SKM-1 treated with dmso at 0.1 percent for 144 hours (cell line): ENCODE data around the gene RGL3.
"Not testable (repeated sequence)": the region's sequence is repeated elsewhere in the genome, so short reads cannot be mapped to it uniquely, and the experiment has no call there.

ENCODE experiments used
- DNase-seq: peaks from one replicate; lab custom pipeline; 2025; ENCODE audit not compliant: unreplicated experiment; lab: John Stamatoyannopoulos, UW

RGL3 gene, protein sequence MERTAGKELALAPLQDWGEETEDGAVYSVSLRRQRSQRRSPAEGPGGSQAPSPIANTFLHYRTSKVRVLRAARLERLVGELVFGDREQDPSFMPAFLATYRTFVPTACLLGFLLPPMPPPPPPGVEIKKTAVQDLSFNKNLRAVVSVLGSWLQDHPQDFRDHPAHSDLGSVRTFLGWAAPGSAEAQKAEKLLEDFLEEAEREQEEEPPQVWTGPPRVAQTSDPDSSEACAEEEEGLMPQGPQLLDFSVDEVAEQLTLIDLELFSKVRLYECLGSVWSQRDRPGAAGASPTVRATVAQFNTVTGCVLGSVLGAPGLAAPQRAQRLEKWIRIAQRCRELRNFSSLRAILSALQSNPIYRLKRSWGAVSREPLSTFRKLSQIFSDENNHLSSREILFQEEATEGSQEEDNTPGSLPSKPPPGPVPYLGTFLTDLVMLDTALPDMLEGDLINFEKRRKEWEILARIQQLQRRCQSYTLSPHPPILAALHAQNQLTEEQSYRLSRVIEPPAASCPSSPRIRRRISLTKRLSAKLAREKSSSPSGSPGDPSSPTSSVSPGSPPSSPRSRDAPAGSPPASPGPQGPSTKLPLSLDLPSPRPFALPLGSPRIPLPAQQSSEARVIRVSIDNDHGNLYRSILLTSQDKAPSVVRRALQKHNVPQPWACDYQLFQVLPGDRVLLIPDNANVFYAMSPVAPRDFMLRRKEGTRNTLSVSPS

GRCh38 chr19:11418549-11419506 is at the start of gene RGL3:
RGL3 (minus strand) TSS chr19:11419314; CDS start chr19:11419278, 36 bp downstream.
- no peak for DNase-seq

- not testable (repeated sequence) for DNase-seq
These were observed 49.2 kb upstream of the RGL3 start for GRCh38 chr19:11468266-11468845.

- no peak for DNase-seq
These were observed 46.5 kb upstream of the RGL3 start for GRCh38 chr19:11465600-11465999.

DNA sequence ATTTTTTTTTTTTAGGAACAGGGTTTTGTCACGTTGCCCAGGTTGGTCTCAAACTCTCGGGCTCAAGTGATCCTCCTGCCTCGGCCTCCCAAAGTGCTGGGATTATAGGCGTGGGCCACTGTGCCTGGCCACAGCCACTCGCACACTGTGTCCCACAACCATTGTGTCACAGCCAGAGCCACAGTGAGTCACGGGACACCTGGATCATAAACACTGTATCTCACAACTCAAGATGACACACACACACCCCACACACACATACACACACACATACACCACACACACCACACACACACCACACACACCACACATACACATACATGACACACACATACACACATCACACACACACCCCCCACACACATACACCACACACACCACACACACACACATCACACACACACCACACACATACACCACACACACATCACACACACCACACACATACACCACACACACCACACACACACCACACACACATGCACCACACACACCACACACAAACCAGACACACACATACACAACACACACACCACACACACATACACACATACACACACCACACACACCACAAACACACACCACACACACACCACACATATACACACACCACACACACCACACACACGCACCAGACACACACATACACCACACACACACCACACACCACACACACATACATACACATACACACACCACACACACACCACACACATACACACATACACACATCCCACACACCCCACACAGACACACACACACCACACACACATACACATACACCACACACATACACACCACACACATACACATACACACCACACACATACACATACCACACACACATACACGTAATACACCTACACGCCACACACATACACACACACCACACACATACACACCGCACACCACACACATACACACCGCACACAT is 45.5 kb upstream of the RGL3 start:
- no peak for DNase-seq

DNA sequence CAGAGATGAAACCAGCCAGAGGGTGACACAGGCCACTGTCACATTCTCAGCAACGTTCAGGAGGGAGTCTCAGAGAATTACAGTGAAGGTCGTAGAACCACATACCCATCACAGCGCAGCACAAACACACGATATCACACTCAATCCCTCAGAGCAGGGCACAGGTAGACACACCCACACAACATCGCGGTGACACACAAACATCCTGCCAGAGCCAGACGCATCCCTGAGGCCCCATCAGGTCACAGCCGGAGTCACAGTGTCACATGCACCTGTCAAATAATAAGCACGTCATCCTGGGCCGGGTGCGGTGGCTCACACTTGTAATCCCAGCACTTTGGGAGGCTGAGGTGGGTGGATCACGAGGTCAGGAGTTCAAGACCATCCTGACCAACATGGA is 44.3 kb upstream of the RGL3 start:
- DNase-seq = no peak

- no peak for DNase-seq
These were observed 42.3 kb upstream of the RGL3 start for GRCh38 chr19:11461453-11461852.

- no peak for DNase-seq
These were observed 41.1 kb upstream of the RGL3 start for GRCh38 chr19:11460207-11460606.

DNA sequence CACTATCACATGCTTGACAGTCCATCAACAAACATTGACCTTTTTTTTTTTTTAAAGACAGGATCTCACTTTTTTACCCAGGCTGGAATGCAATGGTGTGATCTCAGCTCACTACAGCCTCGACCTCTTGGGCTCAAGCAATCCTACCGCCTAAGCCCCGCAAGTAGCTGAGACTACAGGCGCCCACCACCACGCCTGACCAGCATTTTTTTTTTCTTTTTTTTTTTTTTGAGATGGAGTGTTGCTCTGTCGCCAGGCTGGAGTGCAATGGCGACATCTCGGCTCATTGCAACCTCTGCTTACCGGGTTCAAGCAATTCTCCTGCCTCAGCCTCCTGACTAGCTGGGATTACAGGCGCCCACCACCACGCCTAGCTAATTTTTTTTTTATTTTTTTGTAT is 39.8 kb upstream of the RGL3 start:
- DNase-seq = not testable (repeated sequence)

DNA sequence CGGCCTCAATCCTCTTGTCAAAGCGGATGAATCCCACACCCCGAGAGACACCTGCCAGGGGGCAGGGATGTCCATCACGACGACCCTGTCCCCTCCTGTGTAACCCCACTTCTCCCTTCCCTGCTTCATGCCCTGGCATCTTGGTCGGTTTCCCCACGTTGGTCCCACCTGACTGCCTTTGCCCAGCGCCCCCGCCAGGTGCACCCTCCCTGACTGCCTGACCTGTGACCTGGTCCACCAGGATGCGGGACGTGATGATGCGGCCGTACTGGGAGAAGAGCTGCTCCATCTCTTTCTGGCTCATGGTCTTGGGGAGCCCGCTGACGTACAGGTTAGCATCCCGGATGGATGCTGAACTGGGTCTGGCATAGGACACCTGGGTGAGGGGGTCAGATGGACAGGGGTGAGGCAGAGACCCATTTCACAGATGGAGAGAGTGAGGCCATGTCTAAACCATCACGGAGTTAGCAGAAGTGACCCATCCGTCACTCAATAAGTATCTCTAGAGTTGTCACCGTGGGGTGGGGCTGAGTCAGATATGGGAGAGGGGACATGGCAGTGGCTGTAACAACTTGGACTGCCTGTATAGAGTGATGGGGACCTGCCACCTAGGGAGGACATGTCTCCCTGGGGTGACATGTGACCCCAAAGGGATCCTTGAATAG is 39.3 kb upstream of the RGL3 start:
- DNase-seq = no peak

DNA sequence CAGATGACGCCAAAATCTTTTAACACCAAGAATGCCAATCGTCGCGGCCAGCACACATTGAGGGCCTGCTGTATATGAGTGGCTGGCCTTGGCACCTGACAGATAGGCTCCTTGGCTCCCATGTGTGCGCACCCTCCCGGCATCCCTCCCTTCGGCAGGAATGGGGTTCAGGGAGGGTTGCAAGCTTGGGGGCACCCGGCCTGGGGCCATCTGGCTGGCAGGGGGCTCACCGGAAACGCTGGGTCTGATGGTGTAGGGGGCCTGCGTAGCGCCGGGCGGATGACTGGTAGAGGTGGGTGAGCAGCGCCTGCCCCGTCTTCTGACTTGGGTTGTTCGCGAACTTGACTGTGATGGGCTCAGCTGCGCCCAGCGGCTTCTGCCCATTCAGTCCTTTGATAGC is 38.7 kb upstream of the RGL3 start:
- no peak for DNase-seq

- DNase-seq = no peak
These were observed 38.0 kb upstream of the RGL3 start for GRCh38 chr19:11457115-11457514.

GRCh38 chr19:11456659-11457058 is 37.5 kb upstream of the RGL3 start:
- DNase-seq = no peak

DNA sequence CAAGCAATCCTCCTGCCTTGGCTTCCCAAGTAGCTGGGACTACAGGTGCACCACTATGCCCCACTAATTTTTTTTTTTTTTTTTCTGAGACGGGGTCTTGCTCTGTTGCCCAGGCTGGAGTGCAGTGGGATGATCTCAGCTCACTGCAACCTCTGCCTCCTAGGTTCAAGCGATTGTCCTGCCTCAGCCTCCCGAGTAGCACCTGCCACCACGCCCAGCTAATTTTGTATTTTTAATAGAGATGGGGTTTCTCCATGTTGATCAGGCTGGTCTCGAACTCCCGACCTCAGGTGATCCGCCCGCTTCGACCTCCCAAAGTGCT is 36.1 kb upstream of the RGL3 start:
- DNase-seq = not testable (repeated sequence)

DNA sequence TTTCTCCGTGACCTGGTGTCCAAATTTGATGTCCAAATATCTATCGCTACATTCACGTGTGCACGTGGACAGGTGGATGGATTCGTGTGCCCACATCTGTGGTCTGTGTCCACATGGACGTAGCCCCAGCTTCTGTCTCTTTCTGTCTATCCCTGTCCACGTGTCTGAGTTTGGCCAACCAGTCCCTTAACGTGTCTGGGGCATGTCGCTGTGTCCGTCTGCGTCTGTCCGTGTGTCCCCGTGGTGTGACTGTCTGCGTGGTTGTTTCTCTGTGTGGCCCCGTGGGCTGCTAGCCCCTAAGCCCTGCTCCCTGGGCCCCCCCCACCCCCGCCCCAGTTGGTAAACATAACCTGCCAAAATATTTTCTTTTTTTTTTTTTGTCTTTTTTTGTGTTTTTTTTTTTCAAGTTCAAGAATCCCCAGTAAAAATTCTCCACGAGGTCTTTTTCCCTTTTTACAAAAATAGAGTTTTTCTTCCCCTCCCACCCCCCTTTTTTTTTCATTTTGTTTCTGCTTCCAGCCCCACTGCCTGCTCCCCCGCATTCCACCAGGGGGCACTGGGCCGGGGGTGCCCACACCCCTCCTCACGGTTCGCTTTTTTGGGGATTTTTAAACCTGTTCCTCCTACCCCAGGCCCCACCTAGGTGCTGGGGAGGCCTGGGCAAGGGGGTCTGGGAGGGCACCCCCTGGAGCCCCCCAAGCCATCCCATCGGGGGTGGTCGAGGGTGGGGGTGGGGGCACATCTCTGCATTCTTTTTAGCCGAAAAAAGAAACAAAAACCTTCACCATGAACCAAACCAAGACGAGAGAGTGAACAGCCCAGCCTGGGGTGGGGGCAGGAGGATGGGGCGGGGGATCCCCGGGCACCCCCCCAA is 34.6 kb upstream of the RGL3 start:
- no peak for DNase-seq

DNA sequence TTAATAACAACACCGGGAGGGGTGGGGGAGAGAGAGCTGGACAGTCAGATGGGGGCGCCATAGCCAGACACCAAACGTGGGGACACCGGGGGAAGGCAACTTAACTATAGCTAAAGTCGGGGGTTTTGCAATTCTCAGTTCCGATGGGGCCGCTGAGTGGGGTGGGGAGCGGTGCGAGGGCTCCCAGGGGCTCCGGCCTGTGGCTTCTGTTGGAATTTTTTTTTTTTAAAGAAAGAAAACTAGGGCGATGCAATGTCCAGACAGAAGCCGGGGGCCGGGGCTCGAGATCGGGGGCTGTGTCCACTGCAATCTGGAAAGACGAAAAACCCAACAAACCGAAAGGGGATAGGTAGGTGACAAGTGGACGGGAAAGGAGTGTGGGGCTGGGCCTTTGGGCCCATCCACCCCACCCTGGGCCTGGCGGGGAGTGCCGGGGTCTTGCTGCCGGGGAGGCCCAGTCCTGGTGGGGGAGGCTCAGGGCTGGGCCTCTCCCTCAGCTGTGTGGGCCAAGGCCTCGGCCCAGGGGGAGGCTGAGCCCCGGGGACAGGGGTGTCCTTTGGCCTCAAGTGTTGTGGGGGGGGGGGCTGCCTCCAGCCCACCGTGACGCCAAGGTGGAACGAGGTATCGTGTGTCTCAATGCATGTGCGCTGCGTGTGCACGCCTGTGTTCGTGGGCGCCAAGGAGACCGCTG is 33.7 kb upstream of the RGL3 start:
- no peak for DNase-seq

GRCh38 chr19:11451871-11452619 is 32.9 kb upstream of the RGL3 start:
- no peak for DNase-seq

DNA sequence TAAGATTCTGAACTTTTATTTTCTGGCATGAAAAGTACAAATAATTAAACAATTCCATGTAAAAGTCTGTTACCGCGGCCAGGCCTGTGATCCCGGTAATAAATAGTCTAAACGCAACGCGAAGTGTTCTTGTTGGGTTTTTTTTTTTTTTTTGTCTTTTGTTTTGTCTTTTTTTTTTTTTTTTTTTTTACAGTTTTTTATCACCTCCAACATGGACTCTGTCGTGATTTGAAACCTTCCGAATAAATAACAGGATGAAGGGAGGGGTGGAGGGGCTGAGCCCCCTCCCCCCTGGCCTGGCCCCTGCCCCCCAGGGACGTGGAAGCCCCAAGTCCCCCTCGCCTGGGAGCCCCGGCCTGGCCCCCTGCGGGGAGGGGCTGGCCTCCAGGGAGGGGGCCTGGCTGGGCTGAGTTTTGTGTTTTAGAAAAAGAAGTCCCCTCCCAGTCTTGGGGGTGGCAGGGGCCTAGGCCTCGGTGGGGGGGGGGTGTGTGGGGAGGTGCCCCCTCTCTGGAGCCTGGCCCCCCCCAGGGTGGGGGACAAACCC is 32.3 kb upstream of the RGL3 start:
- DNase-seq = no peak
